IPS-11a (cell line): Measurements from ENCODE around the gene ZC3H14.

ENCODE experiments used
- H3K4me3 ChIP-seq: one replicate; pipeline ENCODE4 v1.5.1; 2013; ENCODE audit warnings: low read depth, low read length, control low read depth

The ZC3H14 gene

DNA sequence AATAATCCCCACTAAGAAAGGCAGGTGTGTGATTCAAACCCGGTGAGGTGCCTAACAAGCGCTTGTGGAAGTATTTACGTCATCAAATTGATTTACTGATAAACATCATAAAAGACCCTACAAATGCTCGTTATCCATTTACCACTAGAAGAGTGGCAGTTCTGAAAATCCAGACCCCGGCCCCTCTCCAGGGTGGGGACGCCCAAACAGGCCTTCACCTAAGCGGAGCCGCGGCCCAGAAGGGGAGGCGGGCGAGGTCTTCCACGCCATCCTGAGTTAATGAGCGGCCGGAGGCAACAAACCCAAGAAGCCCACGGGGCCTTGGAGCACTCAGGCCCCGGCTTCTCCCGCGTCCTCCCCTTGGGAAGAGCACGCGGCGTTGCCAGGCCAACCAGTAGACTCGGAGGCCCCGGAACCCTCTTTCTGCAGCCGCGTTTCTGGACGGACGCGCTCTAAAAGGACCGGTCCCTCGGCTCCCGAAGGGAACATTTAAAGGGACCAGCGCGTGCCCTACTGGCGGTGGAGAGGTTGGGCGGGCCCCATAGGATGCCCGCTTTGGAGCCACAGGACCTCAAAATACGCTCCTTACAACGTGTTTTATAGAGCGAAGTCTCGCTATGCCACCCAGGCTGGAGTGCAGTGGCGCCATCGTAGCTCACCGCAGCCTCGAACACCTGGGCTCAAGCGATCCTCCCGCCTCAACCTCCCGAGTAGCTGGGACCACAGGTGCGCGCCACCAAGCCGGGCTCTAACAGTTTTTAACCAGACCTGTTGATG is 11.6 kb upstream of the ZC3H14 start:
- peak overlapping the region; percentile 30 for H3K4me3 ChIP-seq

DNA sequence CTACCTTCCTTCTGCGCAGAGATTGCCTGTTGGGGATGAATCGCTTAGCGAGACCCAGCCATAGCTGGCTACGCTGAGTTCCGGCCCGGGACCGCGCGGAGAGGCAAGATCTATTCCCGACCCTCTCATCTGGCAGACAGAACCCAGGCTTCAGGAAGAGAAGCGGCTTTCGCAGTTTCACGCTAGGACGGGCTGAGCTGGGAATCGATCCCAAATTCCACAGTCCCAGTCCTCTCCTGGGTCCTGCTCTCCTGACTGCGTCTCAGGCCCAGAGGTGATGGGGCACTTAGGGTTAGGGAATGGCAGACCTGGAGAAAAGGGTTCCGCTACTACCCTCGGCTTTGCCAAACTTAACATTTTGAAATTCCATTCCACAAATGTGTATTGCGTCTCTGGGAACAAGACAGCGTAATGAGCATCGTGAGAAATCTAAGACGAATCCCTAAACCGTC is 10.8 kb upstream of the ZC3H14 start:
- H3K4me3 ChIP-seq, result peak overlapping the region; percentile 30

DNA sequence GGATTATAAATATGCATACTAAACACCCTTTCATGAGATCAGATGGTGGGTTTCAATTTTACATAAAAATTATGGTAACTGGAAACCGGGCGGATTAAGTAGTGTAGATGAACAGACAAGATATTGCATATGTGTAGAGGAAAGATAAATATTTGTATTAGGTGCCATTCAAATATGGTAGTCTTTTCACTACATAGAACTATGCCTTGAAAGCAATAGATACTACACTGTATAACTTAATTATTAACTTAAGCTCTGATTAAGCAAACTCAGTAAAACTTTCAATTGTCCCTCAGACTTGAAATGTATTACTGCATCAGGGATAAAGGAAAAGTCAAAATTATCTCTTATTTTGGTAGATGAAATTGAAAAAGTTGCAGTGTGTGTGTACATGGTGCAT is 10.0 kb upstream of the ZC3H14 start:
- H3K4me3 ChIP-seq, result no peak overlapping the region

DNA sequence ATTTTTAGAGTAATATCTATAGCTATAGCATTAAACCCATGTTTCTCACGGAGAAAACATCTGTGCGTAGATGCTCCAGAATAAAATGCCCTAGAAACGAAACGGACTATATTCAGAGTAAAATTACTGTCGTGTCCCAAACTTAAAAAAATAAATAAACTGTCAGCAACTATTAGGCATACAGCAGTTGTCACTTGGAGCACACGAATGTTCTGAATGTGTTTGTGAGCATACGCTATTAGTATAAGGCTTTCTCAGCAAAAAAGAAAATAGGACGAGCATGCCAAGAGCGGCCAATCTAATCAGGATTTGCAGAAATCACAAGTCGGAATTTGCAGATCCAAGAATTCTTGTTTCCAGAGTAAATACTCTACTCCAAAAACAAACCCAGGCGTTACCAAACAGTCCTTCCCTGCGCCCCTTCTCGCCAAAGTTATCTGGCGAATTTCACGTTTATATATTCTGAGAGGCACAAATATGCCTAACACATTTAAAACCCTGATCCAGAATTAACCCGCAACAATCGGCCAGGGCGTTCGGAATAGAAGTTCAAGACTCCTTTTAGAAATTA is 8.9 kb upstream of the ZC3H14 start:
- H3K4me3 ChIP-seq, result peak overlapping the region; percentile 74

DNA sequence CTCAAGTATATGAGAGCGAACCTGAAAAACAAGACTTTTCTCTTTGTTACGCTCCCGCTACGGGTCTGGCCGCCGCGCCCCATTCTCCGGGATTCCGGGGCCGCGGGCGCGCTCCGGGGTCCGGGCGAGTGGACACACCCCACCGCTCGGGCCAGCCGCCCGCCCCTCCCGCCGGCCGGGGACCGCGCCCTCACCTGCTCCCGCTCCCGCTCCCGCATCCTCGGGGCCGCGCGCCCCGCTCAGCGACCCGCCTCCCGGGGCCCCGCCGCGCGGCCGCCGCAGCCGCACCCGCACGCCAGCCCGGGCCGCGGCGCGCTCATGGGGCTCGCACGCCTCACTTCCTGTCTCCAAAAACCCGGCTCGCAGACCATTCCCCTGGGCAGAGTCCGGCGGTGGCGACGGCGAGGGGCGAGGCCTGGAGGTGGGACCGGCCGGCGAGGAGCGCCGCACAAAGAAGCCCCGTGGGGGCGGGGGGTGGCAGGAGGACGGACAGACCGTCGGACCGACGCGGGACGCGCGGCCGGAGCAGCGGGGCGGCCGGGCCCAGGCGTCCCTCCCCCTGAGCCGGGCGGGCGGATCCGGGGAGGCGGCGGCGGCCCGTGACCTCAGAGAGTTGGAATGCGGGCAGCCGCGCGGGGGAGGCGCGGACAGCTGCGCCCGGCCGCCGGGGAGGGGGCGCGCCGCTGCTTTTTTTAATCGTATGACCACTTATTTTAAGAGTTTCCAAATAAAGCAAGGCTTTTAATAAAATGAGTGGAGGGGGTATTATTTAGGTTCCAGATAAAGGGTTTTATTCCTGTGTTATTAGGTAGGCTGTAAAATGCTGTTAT is 8.2 kb upstream of the ZC3H14 start, which contains the start of gene PTPN21:
PTPN21 (minus strand) TSS at position 551 of the 830 bp plus-strand sequence. CDS start 4,590 bp downstream, outside the sequence.
- peak within 1 kb of the TSS; percentile 74 for H3K4me3 ChIP-seq

DNA sequence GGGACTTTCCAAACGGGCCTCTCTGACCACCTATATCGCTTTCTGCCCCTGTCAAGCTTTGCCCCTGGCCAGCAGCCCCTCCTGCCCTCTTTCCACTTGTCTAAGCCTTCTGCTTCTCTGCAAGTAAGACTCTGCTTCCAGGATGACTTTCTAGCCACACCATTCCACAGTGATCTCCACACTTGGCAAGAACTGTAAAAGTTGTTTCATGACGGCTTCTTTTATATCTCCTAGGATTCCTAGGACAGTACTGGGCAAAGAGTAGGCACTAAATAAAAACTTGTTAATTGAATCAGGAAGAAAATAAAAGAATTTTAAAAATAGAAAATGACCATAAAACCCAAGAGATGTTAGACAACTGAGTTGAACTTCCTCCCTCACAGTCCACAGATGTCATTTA is 6.3 kb upstream of the ZC3H14 start:
- no peak overlapping the region for H3K4me3 ChIP-seq

DNA sequence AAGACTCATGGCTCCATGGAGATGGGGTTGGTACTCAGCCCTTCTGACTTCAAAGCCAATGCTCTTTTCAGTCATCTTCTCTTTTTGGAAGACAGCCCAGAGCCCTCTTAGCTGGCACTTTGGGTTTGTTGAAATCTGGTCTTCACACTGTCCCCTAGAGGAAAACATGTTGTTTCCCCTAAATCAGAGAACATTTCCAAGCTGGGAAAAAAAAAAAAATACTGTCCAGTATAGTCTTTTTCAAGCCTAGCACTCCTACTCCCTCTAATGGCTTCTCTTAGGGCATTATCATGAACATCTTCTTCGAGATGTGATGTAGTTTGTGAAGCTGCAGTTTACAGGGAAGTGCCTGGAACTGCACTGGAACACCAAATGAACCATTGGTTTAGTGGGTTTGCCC is 3.0 kb upstream of the ZC3H14 start:
- no peak overlapping the region for H3K4me3 ChIP-seq

DNA sequence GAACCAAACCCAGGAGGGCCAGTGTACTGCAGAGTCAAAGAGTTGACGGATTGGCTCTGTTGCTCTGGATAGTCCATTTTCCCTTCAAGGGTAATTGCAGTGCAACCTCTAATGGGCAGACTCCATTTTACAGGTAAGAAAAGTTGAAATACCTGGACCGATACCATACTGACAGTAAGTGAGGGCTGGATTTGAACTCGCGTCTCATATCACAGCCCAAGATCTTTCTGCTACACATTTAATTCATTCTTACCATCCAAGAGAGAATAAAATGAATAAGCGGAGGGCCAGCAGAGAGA is 356 bp upstream of the ZC3H14 start:
- H3K4me3 ChIP-seq, result peak overlapping the region; percentile 90

DNA sequence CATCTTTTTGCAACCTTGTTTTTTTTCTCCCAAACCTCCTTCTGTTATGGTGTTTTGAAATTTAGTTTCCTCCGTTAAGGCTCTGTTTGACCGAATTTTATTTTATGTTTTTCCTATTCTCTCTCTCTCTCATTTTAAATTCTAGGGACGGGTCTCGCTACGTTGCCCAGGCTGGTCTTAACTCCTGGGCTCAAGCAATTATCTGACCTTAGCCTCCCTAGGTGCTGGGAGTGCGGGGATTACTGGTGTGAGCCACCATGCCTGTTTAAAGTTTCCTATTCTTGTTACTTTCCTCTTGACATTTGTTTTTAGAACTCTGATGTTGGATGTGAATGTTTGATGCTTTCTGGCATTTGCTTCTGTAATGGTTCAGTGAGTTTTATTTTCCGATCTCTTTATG is 1.0 kb downstream of the ZC3H14 start:
- peak overlapping the region; percentile 90 for H3K4me3 ChIP-seq

DNA sequence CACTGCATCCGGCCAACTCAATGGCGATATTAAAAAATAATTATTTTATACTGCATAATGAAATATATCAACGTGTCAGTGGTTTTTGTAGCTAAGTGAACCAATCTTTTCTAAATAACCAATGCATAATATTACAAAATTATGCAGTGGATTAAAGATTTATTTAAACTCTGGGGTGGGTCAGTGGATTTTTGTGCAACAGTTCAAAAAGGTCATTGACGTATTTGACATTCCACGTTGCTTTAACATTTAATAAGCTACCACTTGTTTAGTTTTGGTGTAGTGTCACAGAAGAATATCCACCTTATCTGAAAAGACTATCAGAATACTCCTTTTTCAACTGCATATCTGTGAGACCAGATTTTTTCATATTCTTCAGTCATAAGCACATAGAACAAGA is 2.6 kb downstream of the ZC3H14 start:
- H3K4me3 ChIP-seq, result no peak overlapping the region

DNA sequence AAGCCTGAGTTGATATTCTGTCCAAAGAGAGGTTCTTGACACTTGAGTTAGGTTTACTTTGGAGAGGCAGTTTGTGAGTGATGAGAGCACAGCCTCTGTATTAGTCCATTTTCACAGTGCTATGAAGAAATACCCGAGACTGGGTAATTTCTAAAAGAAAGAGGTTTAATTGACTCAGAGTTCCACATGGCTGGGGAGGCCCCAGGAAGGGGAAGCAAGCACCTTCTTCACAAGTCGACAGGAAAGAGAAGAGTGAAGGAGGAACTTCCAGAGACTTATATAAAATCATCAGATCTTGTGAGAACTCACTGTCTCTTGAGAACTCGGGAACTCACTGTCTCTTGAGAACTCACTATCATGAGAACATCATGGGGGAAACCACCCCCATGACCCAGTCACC is 5.4 kb downstream of the ZC3H14 start:
- H3K4me3 ChIP-seq, result no peak overlapping the region

DNA sequence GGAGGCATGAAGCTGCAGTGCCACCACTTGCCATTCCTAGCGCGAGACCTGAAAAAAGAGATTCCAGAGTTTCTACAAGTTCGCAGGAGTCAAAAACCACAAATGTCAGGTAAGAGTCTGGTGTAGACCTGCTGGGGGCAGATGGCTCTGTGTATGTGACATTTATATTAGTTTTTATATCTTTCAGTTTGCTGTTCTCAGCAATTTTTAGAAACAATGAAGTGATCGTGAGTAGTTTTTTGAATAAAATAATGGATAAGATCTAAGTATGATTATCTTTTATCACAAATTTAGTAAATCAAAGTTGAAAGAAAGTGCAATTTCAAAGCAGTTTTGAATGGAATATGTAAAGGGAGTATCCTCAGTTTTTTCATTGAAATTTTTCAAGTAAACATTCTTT is 9.3 kb downstream of the ZC3H14 start:
- H3K4me3 ChIP-seq, result no peak overlapping the region

DNA sequence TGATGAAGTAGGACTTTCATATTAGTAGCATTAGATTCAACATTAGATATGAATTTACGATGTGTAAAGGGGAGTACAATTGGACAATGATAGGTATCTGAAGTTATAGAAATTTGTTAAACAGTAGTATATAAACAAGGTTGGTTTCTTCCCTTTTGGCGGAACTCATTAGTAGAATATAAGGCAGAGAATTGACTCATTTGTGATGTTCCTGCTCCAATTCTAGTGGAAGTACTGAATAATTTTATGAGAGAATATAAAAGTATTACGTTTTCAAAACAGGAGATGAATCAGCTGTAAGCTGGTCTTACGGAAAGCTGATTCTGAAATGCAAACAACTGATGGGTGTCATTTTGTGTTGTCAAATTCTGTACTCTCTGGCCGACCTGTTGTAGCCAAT is 13.4 kb downstream of the ZC3H14 start:
- no peak overlapping the region for H3K4me3 ChIP-seq

DNA sequence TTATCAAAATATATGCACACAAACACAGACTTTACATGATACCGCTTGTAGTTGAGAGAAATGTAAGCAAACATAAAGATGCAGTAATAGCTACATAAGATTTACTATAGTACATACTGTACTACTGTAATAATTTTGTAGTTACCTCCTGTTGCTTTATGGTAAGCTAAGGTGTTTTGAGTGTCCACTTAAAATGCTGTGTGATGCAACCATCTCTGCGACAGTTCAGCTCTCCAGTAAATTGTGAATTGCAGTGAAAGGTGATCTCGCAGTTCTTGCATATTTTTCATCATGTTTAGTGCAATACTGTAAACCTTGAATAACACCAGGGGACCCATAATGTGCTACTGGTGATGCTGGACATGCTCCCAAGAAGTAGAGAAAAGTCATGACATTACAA is 21.6 kb downstream of the ZC3H14 start:
- no peak overlapping the region for H3K4me3 ChIP-seq

DNA sequence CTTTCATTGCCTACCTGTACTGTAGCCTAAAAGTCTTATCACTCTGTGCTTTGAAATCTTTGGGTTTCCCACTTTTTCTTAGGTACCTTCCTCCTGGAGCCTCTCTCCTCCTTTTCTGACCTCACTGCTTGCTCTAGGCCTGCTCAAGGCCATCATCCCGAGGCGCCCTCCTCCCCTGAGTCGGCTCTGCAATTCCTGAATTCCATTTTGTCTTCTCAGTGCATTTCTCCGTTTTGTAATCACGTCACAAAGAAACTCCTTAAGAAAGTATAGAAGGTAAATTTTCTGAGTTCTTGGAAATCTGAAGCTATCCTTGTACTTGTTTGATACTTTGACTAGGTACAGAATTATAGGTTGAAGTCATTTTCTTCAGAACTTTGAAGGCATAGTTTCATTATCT is 25.2 kb downstream of the ZC3H14 start:
- H3K4me3 ChIP-seq, result no peak overlapping the region

DNA sequence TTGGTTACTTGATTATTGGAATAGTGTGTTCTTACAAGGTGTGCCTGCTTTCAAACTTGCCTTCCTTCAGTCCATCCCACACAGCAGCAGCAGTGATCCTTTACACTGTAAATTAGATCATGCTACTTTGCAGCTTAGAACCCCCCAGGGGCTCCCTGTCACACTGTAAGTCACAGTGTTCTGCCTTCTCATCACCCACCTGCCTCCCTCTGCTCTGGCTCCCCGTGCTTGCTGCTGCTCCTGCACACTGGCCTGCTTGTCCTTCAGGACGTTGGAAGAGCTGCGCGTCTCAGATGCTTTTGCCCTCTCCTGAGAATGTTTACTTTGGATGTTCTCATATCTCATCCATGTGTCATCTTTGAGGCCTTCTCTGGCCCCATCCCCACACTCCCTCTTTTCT is 27.3 kb downstream of the ZC3H14 start:
- H3K4me3 ChIP-seq, result no peak overlapping the region

DNA sequence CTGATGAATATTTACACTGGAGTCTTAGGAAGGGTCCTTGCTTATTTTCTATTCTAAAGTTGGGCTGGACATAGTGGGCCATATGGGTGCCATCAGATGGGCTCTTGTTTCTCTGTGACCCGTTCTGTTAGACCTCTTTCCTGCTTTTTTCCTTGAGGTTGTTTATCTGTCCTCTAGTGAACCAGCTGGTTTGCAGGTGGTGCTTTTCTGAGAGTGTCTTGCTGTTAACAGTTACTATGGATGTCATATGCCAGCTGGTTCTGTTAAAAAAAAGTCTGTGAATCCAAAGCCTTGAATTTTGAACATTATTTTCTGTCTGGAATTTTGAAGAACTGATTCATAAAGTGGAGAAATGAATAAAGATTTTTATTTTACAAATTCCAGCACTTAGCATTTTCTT is 29.2 kb downstream of the ZC3H14 start:
- no peak overlapping the region for H3K4me3 ChIP-seq

DNA sequence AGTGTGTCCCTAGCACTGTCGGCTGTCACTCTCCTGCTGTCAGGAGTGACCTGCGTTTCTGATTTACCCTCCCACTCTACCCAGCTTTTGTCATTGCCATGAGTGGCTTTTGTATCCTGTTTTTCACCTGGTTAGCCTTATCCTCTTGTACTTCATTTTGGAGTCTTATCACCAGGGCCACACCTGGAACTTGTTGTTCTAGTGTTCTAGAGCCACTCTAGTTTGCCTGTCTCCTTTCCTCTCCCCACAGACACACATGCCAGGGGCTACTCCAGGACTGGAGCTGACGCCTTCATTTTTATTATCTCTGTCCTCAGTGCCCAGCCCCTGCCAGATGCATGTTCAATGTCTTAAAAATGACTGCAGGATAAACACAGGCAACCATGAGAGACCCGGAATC is 34.2 kb downstream of the ZC3H14 start:
- no peak overlapping the region for H3K4me3 ChIP-seq

DNA sequence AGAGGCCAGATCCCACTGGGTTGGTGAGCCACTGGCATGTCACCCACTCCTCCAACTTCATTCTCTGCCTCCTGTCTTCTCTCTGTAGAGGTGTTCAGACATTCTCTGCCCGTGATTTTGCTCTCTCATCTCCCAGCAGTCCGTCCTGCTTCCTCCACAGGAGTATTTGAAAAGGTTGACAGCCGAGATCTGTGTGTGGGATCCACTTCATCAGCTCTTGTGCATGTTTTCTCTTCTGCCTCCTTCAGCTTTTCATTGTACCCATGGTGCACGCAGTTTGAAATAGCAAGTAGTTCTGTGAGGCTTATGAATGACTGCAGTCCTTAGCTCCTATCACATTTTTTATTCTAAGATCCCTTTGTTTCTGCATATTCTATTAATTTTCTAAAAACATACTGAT is 34.8 kb downstream of the ZC3H14 start:
- no peak overlapping the region for H3K4me3 ChIP-seq

DNA sequence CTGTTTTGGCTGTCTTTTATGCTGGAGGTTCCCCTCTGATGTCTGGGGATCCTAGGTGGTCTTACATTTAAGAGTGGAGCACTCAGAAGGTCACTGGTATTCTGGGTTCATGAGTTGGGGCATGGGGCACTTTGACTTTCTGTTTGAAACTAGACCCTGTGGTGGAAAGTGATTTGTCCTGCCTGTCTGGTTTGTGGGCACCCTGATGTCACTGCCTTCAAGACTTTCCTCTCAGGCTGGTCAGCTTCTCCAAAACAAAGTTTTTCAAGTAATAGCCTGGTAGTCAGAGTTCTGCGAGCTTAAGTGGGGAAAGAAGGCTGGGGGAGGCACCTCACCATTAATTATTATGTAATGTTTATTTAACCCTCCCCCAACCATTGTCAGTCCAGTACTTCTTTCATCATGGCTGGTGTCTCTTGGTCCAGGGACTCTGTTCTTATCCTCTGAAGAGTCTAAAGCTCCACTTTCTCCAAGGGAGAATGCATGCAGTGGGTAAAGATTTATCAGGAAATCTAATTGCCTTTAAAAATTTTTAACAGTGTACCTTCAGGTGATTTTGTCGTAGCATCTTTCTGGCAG is 35.3 kb downstream of the ZC3H14 start:
- H3K4me3 ChIP-seq, result no peak overlapping the region

DNA sequence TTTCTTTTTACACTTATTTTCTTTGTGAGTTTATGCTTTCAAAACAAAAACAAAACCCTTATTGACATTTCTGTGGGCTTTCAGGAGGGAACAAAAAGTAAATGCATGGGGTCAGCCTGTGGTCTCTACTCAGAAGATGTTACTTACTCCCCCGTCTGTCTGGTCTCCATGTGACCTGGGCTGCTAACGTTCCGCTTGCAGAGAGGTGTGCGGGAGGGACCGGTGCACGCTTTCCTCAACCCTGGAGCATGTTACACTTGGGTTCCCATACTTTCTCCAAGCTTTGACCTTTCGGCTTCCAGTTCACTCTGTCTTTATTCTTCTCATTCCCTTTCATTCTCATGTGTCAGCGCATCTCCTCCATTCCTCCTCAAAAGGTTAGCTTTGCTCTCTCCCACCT is 36.5 kb downstream of the ZC3H14 start:
- H3K4me3 ChIP-seq, result no peak overlapping the region
